GM12878 (cell line): Measurements from ENCODE around the gene MSL2.
"Not testable (repeated sequence)": the region's sequence is repeated elsewhere in the genome, so short reads cannot be mapped to it uniquely, and the experiment has no call there.

Source experiments
- CHD1 ChIP-seq: IDR thresholded peaks from 2 replicates; pipeline ENCODE4 v1.6.1; 2012; ENCODE audit warnings: low read depth, low read length, improper control_type of control experiment
- CHD4 ChIP-seq: fragments of 200-600 bp; sonication (generic); IDR thresholded peaks from 2 replicates; pipeline ENCODE4 v1.6.1; 2016; ENCODE audit warnings: mild to moderate bottlenecking
- EP300 ChIP-seq, 2 experiments: fragments of 150-350 bp in 1 of 2; IDR thresholded peaks; 2 replicates each; pipeline ENCODE4 v1.6.1; 2011 to 2012; ENCODE audit warnings: low read depth in 2 of 2, low read length in 2 of 2, borderline replicate concordance in 1 of 2, improper control_type of control experiment in 1 of 2, inconsistent platforms in 1 of 2; ENCODE audit not compliant: control insufficient read depth in 1 of 2
- ESRRA ChIP-seq: IDR thresholded peaks from 2 replicates; pipeline ENCODE4 v1.6.1; 2012; ENCODE audit warnings: mild to moderate bottlenecking, low read length, improper control_type of control experiment
- FOXM1 ChIP-seq: IDR thresholded peaks from 2 replicates; pipeline ENCODE4 v1.6.1; 2012; ENCODE audit warnings: low read depth, mild to moderate bottlenecking, inconsistent platforms, low read length, moderate library complexity
- POLR2A ChIP-seq: IDR thresholded peaks from 2 replicates; pipeline ENCODE4 v1.6.1; 2011; ENCODE audit warnings: low read depth, mild to moderate bottlenecking, low read length
- RAD51 ChIP-seq: fragments of 450-650 bp; IDR thresholded peaks from 2 replicates; pipeline ENCODE4 v1.6.1; 2016; ENCODE audit warnings: moderate library complexity, mild to moderate bottlenecking, inconsistent platforms
- SIN3A ChIP-seq: IDR thresholded peaks from 2 replicates; pipeline ENCODE4 v1.6.1; 2012; ENCODE audit warnings: low read depth, low read length, improper control_type of control experiment
- ZNF217 ChIP-seq: fragments of 450-650 bp; IDR thresholded peaks from 2 replicates; pipeline ENCODE4 v1.6.1; 2017; ENCODE audit warnings: antibody characterized with exemption, mild to moderate bottlenecking
- TF ChIP-seq, protein P1 (sequence below): IDR thresholded peaks from 2 replicates; pipeline ENCODE4 v1.6.1; 2012; ENCODE audit warnings: mild to moderate bottlenecking, low read depth, low read length
- TF ChIP-seq, protein P2 (sequence below), 3 experiments: IDR thresholded peaks in 2 of 3; conservative IDR thresholded peaks in 1 of 3; 2 replicates each; pipeline ENCODE4 v1.5.1; 2011; ENCODE audit warnings: low read depth in 3 of 3, low read length in 3 of 3, mild to moderate bottlenecking in 3 of 3, control low read depth in 2 of 3, moderate library complexity in 2 of 3, inconsistent platforms in 1 of 3, mixed read lengths in 1 of 3; ENCODE audit not compliant: control insufficient read depth in 2 of 3, insufficient read depth in 1 of 3; ENCODE audit errors: extremely low read depth in 1 of 3
- TF ChIP-seq, protein P3 (sequence below): IDR thresholded peaks from 2 replicates; pipeline ENCODE4 v1.6.1; 2011; ENCODE audit warnings: borderline replicate concordance, low read depth, mild to moderate bottlenecking, moderate library complexity, mixed read lengths, low read length; ENCODE audit not compliant: insufficient read depth; ENCODE audit errors: extremely low read length
- TF ChIP-seq, protein P4 (sequence below): fragments of 450-650 bp; formaldehyde crosslinking; IDR thresholded peaks from 2 replicates; pipeline ENCODE4 v1.4.0; 2020; ENCODE audit warnings: mild to moderate bottlenecking, moderate library complexity
- TF ChIP-seq, protein P5 (sequence below): IDR thresholded peaks from 2 replicates; pipeline ENCODE4 v1.6.1; 2012; ENCODE audit warnings: low read depth, low read length, improper control_type of control experiment

DNA sequence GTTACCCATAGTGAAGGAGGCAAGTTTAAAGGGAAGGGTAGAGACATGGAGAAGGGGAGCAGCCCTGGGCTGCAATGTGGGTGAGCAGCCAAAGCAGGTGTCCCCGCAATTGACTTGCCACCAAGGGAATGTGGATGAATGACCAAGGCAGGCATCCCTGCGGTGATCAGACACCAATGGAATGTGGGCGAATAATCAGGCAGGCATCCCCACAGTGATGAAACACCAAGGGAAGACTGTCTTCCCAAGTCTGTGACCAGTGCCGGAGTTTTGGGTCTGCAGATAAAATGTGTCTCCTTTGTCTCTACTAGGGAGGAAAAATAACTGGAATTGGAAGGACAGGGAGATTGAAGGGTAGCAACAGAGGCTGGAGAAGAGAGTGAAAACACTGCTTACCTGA lies 26.6 kb upstream of the MSL2 start:
- not testable (repeated sequence) for TF ChIP-seq CHD4; SIN3A; POLR2A; RAD51; ZNF217; ESRRA; CHD1; EP300 (IDR thresholded peaks at IDR 0.05; ENCODE audit: borderline replicate concordance in 1 of 2, control insufficient read depth in 1 of 2, low read depth in 2 of 2, low read length in 2 of 2); FOXM1
- TF ChIP-seq, protein P1, sequence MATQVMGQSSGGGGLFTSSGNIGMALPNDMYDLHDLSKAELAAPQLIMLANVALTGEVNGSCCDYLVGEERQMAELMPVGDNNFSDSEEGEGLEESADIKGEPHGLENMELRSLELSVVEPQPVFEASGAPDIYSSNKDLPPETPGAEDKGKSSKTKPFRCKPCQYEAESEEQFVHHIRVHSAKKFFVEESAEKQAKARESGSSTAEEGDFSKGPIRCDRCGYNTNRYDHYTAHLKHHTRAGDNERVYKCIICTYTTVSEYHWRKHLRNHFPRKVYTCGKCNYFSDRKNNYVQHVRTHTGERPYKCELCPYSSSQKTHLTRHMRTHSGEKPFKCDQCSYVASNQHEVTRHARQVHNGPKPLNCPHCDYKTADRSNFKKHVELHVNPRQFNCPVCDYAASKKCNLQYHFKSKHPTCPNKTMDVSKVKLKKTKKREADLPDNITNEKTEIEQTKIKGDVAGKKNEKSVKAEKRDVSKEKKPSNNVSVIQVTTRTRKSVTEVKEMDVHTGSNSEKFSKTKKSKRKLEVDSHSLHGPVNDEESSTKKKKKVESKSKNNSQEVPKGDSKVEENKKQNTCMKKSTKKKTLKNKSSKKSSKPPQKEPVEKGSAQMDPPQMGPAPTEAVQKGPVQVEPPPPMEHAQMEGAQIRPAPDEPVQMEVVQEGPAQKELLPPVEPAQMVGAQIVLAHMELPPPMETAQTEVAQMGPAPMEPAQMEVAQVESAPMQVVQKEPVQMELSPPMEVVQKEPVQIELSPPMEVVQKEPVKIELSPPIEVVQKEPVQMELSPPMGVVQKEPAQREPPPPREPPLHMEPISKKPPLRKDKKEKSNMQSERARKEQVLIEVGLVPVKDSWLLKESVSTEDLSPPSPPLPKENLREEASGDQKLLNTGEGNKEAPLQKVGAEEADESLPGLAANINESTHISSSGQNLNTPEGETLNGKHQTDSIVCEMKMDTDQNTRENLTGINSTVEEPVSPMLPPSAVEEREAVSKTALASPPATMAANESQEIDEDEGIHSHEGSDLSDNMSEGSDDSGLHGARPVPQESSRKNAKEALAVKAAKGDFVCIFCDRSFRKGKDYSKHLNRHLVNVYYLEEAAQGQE = not testable (repeated sequence)
- TF ChIP-seq, protein P2, sequence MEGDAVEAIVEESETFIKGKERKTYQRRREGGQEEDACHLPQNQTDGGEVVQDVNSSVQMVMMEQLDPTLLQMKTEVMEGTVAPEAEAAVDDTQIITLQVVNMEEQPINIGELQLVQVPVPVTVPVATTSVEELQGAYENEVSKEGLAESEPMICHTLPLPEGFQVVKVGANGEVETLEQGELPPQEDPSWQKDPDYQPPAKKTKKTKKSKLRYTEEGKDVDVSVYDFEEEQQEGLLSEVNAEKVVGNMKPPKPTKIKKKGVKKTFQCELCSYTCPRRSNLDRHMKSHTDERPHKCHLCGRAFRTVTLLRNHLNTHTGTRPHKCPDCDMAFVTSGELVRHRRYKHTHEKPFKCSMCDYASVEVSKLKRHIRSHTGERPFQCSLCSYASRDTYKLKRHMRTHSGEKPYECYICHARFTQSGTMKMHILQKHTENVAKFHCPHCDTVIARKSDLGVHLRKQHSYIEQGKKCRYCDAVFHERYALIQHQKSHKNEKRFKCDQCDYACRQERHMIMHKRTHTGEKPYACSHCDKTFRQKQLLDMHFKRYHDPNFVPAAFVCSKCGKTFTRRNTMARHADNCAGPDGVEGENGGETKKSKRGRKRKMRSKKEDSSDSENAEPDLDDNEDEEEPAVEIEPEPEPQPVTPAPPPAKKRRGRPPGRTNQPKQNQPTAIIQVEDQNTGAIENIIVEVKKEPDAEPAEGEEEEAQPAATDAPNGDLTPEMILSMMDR (IDR thresholded peaks at IDR 0.05 in 2 of 3, conservative IDR thresholded peaks at IDR 0.05 in 1 of 3; ENCODE audit: control insufficient read depth in 2 of 3, extremely low read depth in 1 of 3, insufficient read depth in 1 of 3, low read depth in 3 of 3, low read length in 3 of 3) = not testable (repeated sequence)
- TF ChIP-seq, protein P3, sequence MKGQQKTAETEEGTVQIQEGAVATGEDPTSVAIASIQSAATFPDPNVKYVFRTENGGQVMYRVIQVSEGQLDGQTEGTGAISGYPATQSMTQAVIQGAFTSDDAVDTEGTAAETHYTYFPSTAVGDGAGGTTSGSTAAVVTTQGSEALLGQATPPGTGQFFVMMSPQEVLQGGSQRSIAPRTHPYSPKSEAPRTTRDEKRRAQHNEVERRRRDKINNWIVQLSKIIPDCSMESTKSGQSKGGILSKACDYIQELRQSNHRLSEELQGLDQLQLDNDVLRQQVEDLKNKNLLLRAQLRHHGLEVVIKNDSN = not testable (repeated sequence)
- TF ChIP-seq, protein P4, sequence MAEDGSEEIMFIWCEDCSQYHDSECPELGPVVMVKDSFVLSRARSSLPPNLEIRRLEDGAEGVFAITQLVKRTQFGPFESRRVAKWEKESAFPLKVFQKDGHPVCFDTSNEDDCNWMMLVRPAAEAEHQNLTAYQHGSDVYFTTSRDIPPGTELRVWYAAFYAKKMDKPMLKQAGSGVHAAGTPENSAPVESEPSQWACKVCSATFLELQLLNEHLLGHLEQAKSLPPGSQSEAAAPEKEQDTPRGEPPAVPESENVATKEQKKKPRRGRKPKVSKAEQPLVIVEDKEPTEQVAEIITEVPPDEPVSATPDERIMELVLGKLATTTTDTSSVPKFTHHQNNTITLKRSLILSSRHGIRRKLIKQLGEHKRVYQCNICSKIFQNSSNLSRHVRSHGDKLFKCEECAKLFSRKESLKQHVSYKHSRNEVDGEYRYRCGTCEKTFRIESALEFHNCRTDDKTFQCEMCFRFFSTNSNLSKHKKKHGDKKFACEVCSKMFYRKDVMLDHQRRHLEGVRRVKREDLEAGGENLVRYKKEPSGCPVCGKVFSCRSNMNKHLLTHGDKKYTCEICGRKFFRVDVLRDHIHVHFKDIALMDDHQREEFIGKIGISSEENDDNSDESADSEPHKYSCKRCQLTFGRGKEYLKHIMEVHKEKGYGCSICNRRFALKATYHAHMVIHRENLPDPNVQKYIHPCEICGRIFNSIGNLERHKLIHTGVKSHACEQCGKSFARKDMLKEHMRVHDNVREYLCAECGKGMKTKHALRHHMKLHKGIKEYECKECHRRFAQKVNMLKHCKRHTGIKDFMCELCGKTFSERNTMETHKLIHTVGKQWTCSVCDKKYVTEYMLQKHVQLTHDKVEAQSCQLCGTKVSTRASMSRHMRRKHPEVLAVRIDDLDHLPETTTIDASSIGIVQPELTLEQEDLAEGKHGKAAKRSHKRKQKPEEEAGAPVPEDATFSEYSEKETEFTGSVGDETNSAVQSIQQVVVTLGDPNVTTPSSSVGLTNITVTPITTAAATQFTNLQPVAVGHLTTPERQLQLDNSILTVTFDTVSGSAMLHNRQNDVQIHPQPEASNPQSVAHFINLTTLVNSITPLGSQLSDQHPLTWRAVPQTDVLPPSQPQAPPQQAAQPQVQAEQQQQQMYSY (CRISPR knock-in tag) = not testable (repeated sequence)
- TF ChIP-seq, protein P5, sequence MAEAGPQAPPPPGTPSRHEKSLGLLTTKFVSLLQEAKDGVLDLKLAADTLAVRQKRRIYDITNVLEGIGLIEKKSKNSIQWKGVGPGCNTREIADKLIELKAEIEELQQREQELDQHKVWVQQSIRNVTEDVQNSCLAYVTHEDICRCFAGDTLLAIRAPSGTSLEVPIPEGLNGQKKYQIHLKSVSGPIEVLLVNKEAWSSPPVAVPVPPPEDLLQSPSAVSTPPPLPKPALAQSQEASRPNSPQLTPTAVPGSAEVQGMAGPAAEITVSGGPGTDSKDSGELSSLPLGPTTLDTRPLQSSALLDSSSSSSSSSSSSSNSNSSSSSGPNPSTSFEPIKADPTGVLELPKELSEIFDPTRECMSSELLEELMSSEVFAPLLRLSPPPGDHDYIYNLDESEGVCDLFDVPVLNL = not testable (repeated sequence)
